ENCODE data around the gene OXSM.

OXSM gene

GRCh38 chr3:25803833-25804232 lies 13.9 kb downstream of the OXSM start:
- FAIRE-seq (no peak), DNase-seq (ENCODE audit: low spot score) (no peak)

GRCh38 chr3:25804676-25805075 lies 14.8 kb downstream of the OXSM start:
- no peak for DNase-seq (ENCODE audit: low spot score)
- FAIRE-seq: no peak

GRCh38 chr3:25812644-25813043 lies 22.8 kb downstream of the OXSM start:
- DNase-seq (ENCODE audit: low spot score) (no peak), FAIRE-seq (no peak)

GRCh38 chr3:25817107-25817506 lies 27.2 kb downstream of the OXSM start:
- FAIRE-seq: no peak

GRCh38 chr3:25817638-25818037 lies 27.7 kb downstream of the OXSM start:
- FAIRE-seq (no peak), DNase-seq (ENCODE audit: low spot score) (no peak)

More at GRCh38 chr3:25817107-25817506, 27.2 kb downstream of the OXSM start:
- no peak for DNase-seq (ENCODE audit: low spot score)

- no peak for DNase-seq (ENCODE audit: low spot score)
- FAIRE-seq: no peak
Measured at GRCh38 chr3:25818335-25818734, 28.4 kb downstream of the OXSM start.

- DNase-seq (ENCODE audit: low spot score) (peak; percentile 51), FAIRE-seq (peak; percentile 48)
Measured at GRCh38 chr3:25820366-25820765, 30.5 kb downstream of the OXSM start.

GRCh38 chr3:25820816-25821486 lies 31.1 kb downstream of the OXSM start:
- FAIRE-seq (no peak), DNase-seq (ENCODE audit: low spot score) (no peak)

- no peak for DNase-seq (ENCODE audit: low spot score)
- FAIRE-seq: no peak
Measured at GRCh38 chr3:25821746-25822573, 32.1 kb downstream of the OXSM start.

- no peak for DNase-seq (ENCODE audit: low spot score)
- FAIRE-seq: no peak
Measured at GRCh38 chr3:25823314-25823713, 33.4 kb downstream of the OXSM start.

GRCh38 chr3:25826510-25826909 lies 36.6 kb downstream of the OXSM start:
- no peak for FAIRE-seq
- no peak for DNase-seq (ENCODE audit: low spot score)

- FAIRE-seq: no peak
Measured at GRCh38 chr3:25830373-25831280, 40.7 kb downstream of the OXSM start.

GRCh38 chr3:25831578-25831977 lies 41.7 kb downstream of the OXSM start:
- peak; percentile 18 for DNase-seq (ENCODE audit: low spot score)
- FAIRE-seq: no peak

More at GRCh38 chr3:25830373-25831280, 40.7 kb downstream of the OXSM start:
- DNase-seq (ENCODE audit: low spot score): no peak

GRCh38 chr3:25834346-25834745 lies 44.5 kb downstream of the OXSM start:
- FAIRE-seq (no peak), DNase-seq (ENCODE audit: low spot score) (no peak)

GRCh38 chr3:25836579-25836978 lies 46.7 kb downstream of the OXSM start:
- no peak for DNase-seq (ENCODE audit: low spot score)
- no peak for FAIRE-seq

- FAIRE-seq (no peak), DNase-seq (ENCODE audit: low spot score) (no peak)
Measured at GRCh38 chr3:25837038-25837437, 47.1 kb downstream of the OXSM start.

GRCh38 chr3:25840099-25840498 lies 50.2 kb downstream of the OXSM start:
- DNase-seq (ENCODE audit: low spot score) (no peak), FAIRE-seq (no peak)

- FAIRE-seq: no peak
- no peak for DNase-seq (ENCODE audit: low spot score)
Measured at GRCh38 chr3:25843332-25843731, 53.4 kb downstream of the OXSM start.

All from urothelium cell line (cell line).